BE2C (cell line): ENCODE data around the gene HACD2.

ENCODE experiments used
- DNase-seq: peaks from one replicate; pipeline ENCODE4 v3.0.0-alpha.2; 2020
- H3K27me3 ChIP-seq: fragments of 250-450 bp; sonication (Bioruptor Pico); 2 replicates; pipeline ENCODE4 v1.5.1; 2020; ENCODE audit warnings: mild to moderate bottlenecking
- H3K36me3 ChIP-seq: fragments of 250-450 bp; sonication (Bioruptor Pico); 2 replicates; pipeline ENCODE4 v1.5.1; 2020; ENCODE audit warnings: mild to moderate bottlenecking
- H3K4me1 ChIP-seq: fragments of 250-450 bp; sonication (Bioruptor Pico); 2 replicates; pipeline ENCODE4 v1.5.1; 2020
- H3K4me3 ChIP-seq: 2 replicates; pipeline ENCODE4 v1.5.1; 2011; ENCODE audit warnings: low read depth, low read length
- H3K9me3 ChIP-seq: fragments of 250-450 bp; sonication (Bioruptor Pico); 2 replicates; pipeline ENCODE4 v1.5.1; 2020
- TF ChIP-seq, protein P1 (sequence below): IDR thresholded peaks from 2 replicates; pipeline ENCODE4 v1.5.1; 2012; ENCODE audit warnings: mild to moderate bottlenecking, low read depth, low read length

Gene HACD2

DNA sequence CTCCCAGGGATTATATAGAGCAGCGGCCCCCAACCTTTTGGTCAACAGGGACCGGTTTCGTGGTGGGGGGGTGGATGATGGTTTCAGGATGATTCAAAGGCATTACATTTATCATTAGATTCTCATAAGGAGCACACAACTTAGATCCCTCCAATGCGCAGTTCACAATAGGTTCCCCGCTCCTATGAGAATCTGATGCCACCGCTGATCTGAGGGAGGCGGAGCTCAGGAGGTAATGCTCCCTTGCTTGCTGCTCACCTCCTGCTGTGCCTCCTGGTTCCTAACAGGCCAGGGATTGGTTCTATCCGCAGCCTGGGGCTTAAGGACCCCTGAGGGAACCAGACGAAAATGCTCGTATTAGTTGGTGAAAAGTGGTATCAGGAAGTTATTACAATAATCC is 1.3 kb upstream of the HACD2 start:
- DNase-seq, result peak; percentile 68
- peak overlapping the region; percentile 99 for H3K4me3 ChIP-seq
- H3K36me3 ChIP-seq, result peaks cover 18% of the 10 kb centered on the region
- TF ChIP-seq, protein P1, sequence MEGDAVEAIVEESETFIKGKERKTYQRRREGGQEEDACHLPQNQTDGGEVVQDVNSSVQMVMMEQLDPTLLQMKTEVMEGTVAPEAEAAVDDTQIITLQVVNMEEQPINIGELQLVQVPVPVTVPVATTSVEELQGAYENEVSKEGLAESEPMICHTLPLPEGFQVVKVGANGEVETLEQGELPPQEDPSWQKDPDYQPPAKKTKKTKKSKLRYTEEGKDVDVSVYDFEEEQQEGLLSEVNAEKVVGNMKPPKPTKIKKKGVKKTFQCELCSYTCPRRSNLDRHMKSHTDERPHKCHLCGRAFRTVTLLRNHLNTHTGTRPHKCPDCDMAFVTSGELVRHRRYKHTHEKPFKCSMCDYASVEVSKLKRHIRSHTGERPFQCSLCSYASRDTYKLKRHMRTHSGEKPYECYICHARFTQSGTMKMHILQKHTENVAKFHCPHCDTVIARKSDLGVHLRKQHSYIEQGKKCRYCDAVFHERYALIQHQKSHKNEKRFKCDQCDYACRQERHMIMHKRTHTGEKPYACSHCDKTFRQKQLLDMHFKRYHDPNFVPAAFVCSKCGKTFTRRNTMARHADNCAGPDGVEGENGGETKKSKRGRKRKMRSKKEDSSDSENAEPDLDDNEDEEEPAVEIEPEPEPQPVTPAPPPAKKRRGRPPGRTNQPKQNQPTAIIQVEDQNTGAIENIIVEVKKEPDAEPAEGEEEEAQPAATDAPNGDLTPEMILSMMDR, result no peak
- H3K27me3 ChIP-seq, result no peaks in the 10 kb centered on the region
- no peaks in the 10 kb centered on the region for H3K4me1 ChIP-seq
- H3K9me3 ChIP-seq, result peaks cover 8% of the 10 kb centered on the region

DNA sequence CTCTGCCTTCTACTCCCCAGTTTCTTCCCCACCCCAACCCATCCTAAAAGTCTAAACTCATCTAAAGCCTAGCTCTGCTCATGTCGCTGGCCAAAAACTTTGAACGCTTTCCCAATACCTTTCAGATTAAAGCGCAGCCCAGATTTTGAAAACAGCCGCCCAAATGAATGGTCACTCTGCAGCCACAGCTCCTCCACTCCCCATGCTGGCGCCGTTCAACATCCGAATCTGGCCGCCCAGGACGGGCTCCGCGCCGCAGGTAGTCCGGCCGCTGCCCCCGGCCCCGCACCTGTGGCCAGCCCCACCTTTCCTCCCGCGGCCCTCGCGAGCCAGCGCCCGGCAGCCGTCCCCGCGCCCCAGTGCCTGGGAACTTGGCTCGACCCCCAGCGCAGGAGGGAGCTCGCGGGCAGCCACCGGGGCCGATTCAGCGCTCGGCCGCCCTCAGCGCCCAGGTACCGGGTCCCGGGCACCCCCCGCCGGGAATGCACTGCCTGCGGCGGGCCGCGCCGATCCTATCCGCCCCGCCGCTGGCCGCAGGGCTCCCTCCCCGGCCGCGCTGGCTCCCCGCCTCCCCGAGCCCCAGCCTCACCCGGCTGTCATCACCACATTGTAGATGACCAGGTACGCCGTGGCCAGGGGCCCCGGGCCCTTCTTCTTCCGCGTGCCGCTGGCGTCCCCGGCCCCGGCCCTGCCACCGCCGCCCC is 417 bp downstream of the HACD2 start:
- TF ChIP-seq, protein P1, result no peak
- H3K27me3 ChIP-seq, result no peaks in the 10 kb centered on the region
- no peaks in the 10 kb centered on the region for H3K9me3 ChIP-seq
- no peaks in the 10 kb centered on the region for H3K4me1 ChIP-seq
- H3K36me3 ChIP-seq, result peaks cover 13% of the 10 kb centered on the region
- no peak for DNase-seq
- peak overlapping the region; percentile 99 for H3K4me3 ChIP-seq

DNA sequence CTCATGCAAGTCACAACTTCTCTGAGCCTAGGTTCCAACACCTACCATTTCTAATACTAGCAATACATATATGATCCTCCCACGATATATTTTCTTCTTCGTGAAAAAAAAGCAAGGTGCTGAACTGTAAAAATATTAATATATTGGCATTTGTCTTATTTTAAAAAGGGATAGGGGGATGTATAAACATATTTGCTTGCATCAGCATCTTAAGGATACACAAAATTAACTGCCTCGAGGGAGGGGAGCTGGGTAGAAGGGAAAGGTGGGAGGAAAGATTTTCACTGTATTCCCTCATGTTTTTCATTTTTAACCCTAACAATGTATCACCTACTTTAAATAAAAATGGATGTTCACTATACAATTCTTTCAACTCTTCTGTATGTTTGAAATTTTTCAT is 1.3 kb downstream of the HACD2 start:
- TF ChIP-seq, protein P1, result no peak
- H3K4me3 ChIP-seq, result peak overlapping the region; percentile 99

DNA sequence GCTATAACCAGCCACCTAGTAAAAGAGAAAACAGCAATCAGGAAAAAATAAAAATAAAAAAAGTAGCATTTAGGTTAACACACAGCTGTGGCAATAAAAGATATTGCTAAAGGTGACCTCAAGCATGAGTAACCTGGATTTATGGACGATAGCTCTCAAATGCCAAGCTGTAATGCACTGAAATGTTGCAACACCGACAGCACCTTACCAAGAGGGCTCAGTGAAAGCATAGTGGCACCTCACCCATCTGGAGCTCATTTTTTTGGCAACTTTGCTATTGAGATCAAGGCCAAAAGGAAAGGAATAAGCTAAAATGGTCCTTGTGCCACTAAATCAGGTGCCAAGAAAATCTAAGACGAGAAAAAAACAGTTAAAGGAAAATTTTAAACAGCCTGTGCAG is 2.5 kb downstream of the HACD2 start:
- no peaks in the 10 kb centered on the region for H3K4me1 ChIP-seq

More for the DNA sequence above, 1.3 kb downstream of the HACD2 start:
- Histone ChIP-seq H3K4me1 (no peaks in the 10 kb centered on the region), H3K36me3 (peaks cover 21% of the 10 kb centered on the region), H3K9me3 (no peaks in the 10 kb centered on the region), H3K27me3 (no peaks in the 10 kb centered on the region)
- DNase-seq, result no peak

DNA sequence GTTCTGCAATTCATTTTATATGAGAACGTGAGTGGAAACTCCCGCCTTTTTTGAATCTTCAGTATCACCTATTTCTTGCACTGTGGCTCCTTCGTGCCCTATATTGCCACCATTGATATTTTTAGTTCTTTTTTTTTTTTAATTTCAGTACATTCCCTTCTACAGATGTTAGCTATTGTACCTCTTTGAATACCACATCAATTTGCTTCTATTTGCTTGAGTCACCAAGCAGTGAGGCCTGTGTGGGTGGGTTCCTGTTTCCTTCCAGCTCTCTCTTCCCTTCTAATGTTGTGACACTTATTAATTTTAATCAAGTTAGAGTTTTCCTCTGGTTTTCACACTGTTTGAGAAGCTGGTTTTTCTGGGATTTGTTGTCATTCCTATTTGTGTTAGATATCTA is 8.7 kb downstream of the HACD2 start:
- TF ChIP-seq, protein P1, result no peak
- Histone ChIP-seq H3K4me3 (no peak overlapping the region), H3K4me1 (no peaks in the 10 kb centered on the region; the same call in 1 of the 2 replicates), H3K9me3 (no peaks in the 10 kb centered on the region), H3K36me3 (peaks cover 20% of the 10 kb centered on the region; the same call in 1 of the 2 replicates), H3K27me3 (no peaks in the 10 kb centered on the region)
- no peak for DNase-seq

More for the DNA sequence above, 2.5 kb downstream of the HACD2 start:
- H3K4me3 ChIP-seq, result no peak overlapping the region
- DNase-seq, result no peak
- H3K36me3 ChIP-seq, result peaks cover 24% of the 10 kb centered on the region
- no peaks in the 10 kb centered on the region for H3K27me3 ChIP-seq
- no peaks in the 10 kb centered on the region for H3K9me3 ChIP-seq
- TF ChIP-seq, protein P1, result no peak

DNA sequence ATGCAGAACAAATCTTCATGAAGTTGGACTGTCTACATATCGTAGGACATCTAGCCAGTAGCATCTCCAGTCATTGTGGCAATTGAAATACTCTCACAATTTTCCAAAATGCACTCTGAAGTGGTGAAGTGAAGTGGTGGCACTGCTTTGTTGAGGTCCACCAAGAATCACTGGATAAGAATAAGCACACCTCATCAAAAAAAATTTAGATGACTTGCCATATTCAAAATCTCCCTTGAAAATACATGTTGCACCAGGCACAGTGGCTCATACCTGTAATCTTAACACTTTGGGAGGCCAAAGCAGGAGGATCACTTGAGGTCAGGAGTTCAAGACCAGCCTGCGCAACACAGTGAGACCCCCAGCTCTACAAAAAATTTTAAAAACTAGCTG is 12.9 kb downstream of the HACD2 start:
- Histone ChIP-seq H3K27me3 (no peaks in the 10 kb centered on the region), H3K4me1 (no peaks in the 10 kb centered on the region; the same call in 1 of the 2 replicates), H3K4me3 (no peak overlapping the region), H3K9me3 (no peaks in the 10 kb centered on the region), H3K36me3 (0 out of 2 replicates have a peak, but pooled peaks cover 5% of the 10 kb centered on the region)
- DNase-seq, result no peak
- TF ChIP-seq, protein P1, result no peak
